Fibroblast of lung (primary cell): Measurements from ENCODE around the gene NFATC2. TPM values are rescaled to one million over a fixed set of nuclear protein-coding genes. Genes with fewer than 3 reads are reported as not detected.

ENCODE experiments used
- DNase-seq, 2 donors: peaks; one replicate each; pipeline versions ENCODE4 v3.0.0 to v3.0.0-alpha.2; 2010; ENCODE audit warnings: low read depth in 2 of 2
- H2AFZ ChIP-seq: 2 replicates; pipeline ENCODE4 v1.5.1; 2012; ENCODE audit warnings: low read length, control low read depth, inconsistent platforms
- H3K27ac ChIP-seq: 2 replicates; pipeline ENCODE4 v1.5.1; 2011; ENCODE audit warnings: low read length, control low read depth; ENCODE audit not compliant: insufficient read depth
- H3K27me3 ChIP-seq: 2 replicates; pipeline ENCODE4 v1.5.1; 2011; ENCODE audit warnings: mild to moderate bottlenecking, low read length; ENCODE audit not compliant: control insufficient read depth, insufficient read depth
- H3K36me3 ChIP-seq: 2 replicates; pipeline ENCODE4 v1.5.1; 2011; ENCODE audit warnings: low read length; ENCODE audit not compliant: control insufficient read depth, insufficient read depth
- H3K4me1 ChIP-seq: 2 replicates; pipeline ENCODE4 v1.5.1; 2011; ENCODE audit warnings: low read length; ENCODE audit not compliant: control insufficient read depth, insufficient read depth; ENCODE audit errors: extremely low read depth
- H3K4me2 ChIP-seq: 2 replicates; pipeline ENCODE4 v1.5.1; 2011; ENCODE audit warnings: low read length, control low read depth; ENCODE audit not compliant: insufficient read depth; ENCODE audit errors: extremely low read depth
- H3K4me3 ChIP-seq, 4 experiments: fragments of 200-600 bp in 1 of 4; sonication (generic) in 1 of 4; replicated peaks in 1 of 4; 2 replicates each; pipeline ENCODE4 v1.5.1; 2011 to 2016; ENCODE audit warnings: low read length in 4 of 4, low read depth in 3 of 4, mild to moderate bottlenecking in 3 of 4, control low read depth in 2 of 4, inconsistent platforms in 1 of 4, mixed read lengths in 1 of 4; ENCODE audit not compliant: insufficient read depth in 1 of 4; ENCODE audit errors: control extremely low read depth in 1 of 4
- H3K79me2 ChIP-seq: 2 replicates; pipeline ENCODE4 v1.5.1; 2012; ENCODE audit warnings: mild to moderate bottlenecking, low read length, inconsistent platforms; ENCODE audit not compliant: control insufficient read depth, insufficient read depth
- H3K9ac ChIP-seq: 2 replicates; pipeline ENCODE4 v1.5.1; 2011; ENCODE audit warnings: mild to moderate bottlenecking, low read length, control low read depth; ENCODE audit not compliant: insufficient read depth
- H3K9me3 ChIP-seq: 2 replicates; pipeline ENCODE4 v1.5.1; 2012; ENCODE audit warnings: low read depth, low read length; ENCODE audit not compliant: control insufficient read depth, insufficient read depth
- H4K20me1 ChIP-seq: 2 replicates; pipeline ENCODE4 v1.5.1; 2011; ENCODE audit warnings: low read length; ENCODE audit not compliant: control insufficient read depth, insufficient read depth; ENCODE audit errors: extremely low read depth
- EZH2 ChIP-seq: IDR thresholded peaks from 2 replicates; pipeline ENCODE4 v1.5.1; 2012; ENCODE audit warnings: low read length, control low read depth, mild to moderate bottlenecking; ENCODE audit errors: missing control alignments
- polyA plus RNA-seq, 2 donors: library from polyadenylated mRNA; depleted of rRNA in 1 of 2; stranded (reverse) in 1 of 2; unstranded in 1 of 2; fragments of >200 nt; gene quantifications; 2 replicates each; pipeline ENCODE4 v1.2.1, GENCODE V29; 2011 to 2012; ENCODE audit warnings: missing spikeins in 1 of 2
- total RNA-seq: library from RNA; depleted of rRNA; stranded (reverse); fragments of >200 nt; gene quantifications from 2 replicates; pipeline ENCODE4 v1.2.1, GENCODE V29; 2014
- TF ChIP-seq, protein P1 (sequence below), 2 donors: IDR thresholded peaks in 1 of 2; conservative IDR thresholded peaks in 1 of 2; 1 replicate in 1 of 2; 2 replicates in 1 of 2; pipeline ENCODE4 v1.5.1; 2011 to 2012; ENCODE audit warnings: low read length in 2 of 2, control low read depth in 1 of 2, inconsistent platforms in 1 of 2, low read depth in 1 of 2, mild to moderate bottlenecking in 1 of 2

The NFATC2 gene
- total and polyA plus RNA-seq, 2 donors (not counting 1 experiment from before 2014, with no cell fraction given), result 0.50 to 1.2 TPM

DNA sequence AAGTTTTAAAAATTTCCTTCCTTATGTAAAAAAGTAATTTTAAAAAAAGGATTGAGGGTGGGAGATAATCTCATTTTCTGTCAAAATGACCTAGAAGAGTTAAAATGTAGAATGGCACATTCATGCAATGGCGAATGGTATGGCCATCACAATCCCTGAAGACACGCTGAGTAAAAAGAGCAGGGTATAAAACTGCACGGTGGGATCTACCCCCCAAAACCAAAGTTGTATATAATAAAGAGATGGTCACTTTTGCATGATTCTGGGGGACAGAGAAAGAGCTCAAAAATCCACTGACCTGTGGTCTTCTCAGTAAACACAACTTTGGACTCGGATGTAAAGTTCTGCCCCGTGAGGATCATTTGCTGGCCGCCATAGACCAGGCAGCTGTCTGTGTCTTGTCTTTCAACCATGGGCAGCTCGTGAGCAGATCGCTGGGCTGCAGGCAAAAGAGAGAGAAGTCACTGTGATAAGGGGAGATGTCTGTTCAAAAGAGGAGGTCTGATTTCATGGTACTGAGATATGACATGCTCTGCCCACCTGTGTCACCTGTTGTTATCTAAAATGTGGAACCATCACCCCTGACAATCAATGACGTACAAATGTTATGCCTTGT lies 88.2 kb downstream of the NFATC2 start:
- Histone ChIP-seq H3K36me3 (no peaks in the 10 kb centered on the region), H3K79me2 (no peaks in the 10 kb centered on the region), H3K9me3 (no peaks in the 10 kb centered on the region), H2AFZ (no peak overlapping the region), H3K4me2 (no peak overlapping the region), H3K9ac (no peak overlapping the region), H4K20me1 (no peaks in the 10 kb centered on the region), H3K4me1 (peaks cover 7% of the 10 kb centered on the region), H3K4me3 (no peak overlapping the region), H3K27ac (no peak overlapping the region), H3K27me3 (no peaks in the 10 kb centered on the region)
- TF ChIP-seq EZH2, result no peak
- TF ChIP-seq, protein P1, sequence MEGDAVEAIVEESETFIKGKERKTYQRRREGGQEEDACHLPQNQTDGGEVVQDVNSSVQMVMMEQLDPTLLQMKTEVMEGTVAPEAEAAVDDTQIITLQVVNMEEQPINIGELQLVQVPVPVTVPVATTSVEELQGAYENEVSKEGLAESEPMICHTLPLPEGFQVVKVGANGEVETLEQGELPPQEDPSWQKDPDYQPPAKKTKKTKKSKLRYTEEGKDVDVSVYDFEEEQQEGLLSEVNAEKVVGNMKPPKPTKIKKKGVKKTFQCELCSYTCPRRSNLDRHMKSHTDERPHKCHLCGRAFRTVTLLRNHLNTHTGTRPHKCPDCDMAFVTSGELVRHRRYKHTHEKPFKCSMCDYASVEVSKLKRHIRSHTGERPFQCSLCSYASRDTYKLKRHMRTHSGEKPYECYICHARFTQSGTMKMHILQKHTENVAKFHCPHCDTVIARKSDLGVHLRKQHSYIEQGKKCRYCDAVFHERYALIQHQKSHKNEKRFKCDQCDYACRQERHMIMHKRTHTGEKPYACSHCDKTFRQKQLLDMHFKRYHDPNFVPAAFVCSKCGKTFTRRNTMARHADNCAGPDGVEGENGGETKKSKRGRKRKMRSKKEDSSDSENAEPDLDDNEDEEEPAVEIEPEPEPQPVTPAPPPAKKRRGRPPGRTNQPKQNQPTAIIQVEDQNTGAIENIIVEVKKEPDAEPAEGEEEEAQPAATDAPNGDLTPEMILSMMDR (conservative IDR thresholded peaks at IDR 0.05 in 1 of 2, IDR thresholded peaks at IDR 0.05 in 1 of 2; ENCODE audit: low read depth in 1 of 2, low read length in 2 of 2), result no peak
- DNase-seq, result no peak

DNA sequence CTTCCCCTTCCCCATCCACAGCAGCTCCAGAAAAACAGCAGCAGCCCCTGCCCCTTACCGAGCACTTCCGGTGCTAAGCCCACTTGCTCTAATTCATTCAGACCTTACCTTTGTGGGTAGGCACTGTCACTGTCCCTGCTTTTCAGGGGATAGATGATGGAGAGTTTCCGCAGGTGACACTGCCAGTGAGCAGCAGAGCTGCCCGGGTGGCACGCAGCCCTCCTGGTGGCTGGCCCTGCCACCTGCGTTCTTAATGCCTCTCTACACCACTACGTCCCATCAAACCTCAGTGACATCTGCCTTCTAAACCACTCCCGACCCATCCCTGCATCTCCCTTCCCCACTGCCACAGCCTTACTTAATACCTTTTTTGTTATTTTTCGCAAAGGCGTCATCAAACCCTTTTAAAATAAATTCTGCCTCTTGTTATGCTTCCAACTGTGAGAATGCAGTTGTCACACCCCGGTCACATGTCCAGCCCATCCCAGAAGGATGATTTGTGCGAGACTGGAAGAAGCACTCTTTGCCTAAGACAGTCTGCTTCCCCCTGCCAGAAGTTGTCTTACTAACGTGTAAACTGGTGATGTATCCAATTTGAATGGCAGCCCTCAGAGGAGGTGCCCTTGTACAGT lies 89.7 kb downstream of the NFATC2 start:
- Histone ChIP-seq H3K36me3 (no peaks in the 10 kb centered on the region), H3K27ac (no peak overlapping the region), H3K9ac (no peak overlapping the region), H2AFZ (no peak overlapping the region), H3K79me2 (no peaks in the 10 kb centered on the region), H3K9me3 (no peaks in the 10 kb centered on the region), H3K4me3 (no peak overlapping the region), H3K4me2 (no peak overlapping the region), H4K20me1 (no peaks in the 10 kb centered on the region), H3K4me1 (peaks cover 7% of the 10 kb centered on the region), H3K27me3 (no peaks in the 10 kb centered on the region)
- DNase-seq, result no peak
- TF ChIP-seq EZH2, result no peak
- TF ChIP-seq, protein P1 (conservative IDR thresholded peaks at IDR 0.05 in 1 of 2, IDR thresholded peaks at IDR 0.05 in 1 of 2; ENCODE audit: low read depth in 1 of 2, low read length in 2 of 2), result no peak

DNA sequence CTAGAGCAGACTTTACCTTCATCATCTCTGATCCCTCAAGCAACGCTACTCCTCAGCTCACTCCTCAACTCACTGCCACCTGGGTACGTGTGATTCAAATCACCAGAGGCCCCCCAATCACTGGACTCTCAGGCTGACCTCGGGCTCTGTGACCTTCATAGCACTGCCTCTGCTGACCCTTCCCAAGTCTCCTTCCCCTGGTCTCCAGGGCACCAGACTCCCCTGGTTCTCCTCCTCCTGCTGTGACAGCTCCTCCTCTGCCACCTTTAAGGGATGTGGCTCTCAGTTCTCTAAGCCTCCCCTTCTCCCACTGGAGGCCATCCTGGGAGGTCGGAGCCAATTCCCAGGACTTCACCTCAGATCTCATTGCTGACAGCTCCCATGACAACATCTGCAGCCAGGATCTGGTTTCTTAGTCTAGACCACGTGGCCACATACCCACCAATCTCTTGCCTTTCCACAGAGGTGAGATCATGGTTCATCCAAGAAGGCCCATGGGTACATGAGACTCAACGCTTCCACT lies 90.4 kb downstream of the NFATC2 start:
- Histone ChIP-seq H3K36me3 (no peaks in the 10 kb centered on the region), H4K20me1 (no peaks in the 10 kb centered on the region), H3K4me2 (no peak overlapping the region), H3K4me1 (peaks cover 13% of the 10 kb centered on the region), H3K4me3 (no peak overlapping the region), H3K27ac (no peak overlapping the region), H3K79me2 (no peaks in the 10 kb centered on the region), H2AFZ (no peak overlapping the region), H3K9me3 (no peaks in the 10 kb centered on the region), H3K9ac (no peak overlapping the region), H3K27me3 (no peaks in the 10 kb centered on the region)
- DNase-seq, result no peak
- TF ChIP-seq, protein P1 (conservative IDR thresholded peaks at IDR 0.05 in 1 of 2, IDR thresholded peaks at IDR 0.05 in 1 of 2; ENCODE audit: low read depth in 1 of 2, low read length in 2 of 2), result no peak
- no peak for TF ChIP-seq EZH2
